Stimulated activated CD8-positive, alpha-beta memory T cell treated with anti-CD3 and anti-CD28 coated beads, Interleukin-15, amount 100 ng/mL, for 24 hours (primary cell): Measurements from ENCODE around the gene FAM222B.
"Not testable (repeated sequence)": the region's sequence is repeated elsewhere in the genome, so short reads cannot be mapped to it uniquely, and the experiment has no call there.

Source experiments
- DNase-seq: peaks from one replicate; pipeline ENCODE4 v3.0.0-alpha.2; 2020; ENCODE audit warnings: low read depth

FAM222B gene

DNA sequence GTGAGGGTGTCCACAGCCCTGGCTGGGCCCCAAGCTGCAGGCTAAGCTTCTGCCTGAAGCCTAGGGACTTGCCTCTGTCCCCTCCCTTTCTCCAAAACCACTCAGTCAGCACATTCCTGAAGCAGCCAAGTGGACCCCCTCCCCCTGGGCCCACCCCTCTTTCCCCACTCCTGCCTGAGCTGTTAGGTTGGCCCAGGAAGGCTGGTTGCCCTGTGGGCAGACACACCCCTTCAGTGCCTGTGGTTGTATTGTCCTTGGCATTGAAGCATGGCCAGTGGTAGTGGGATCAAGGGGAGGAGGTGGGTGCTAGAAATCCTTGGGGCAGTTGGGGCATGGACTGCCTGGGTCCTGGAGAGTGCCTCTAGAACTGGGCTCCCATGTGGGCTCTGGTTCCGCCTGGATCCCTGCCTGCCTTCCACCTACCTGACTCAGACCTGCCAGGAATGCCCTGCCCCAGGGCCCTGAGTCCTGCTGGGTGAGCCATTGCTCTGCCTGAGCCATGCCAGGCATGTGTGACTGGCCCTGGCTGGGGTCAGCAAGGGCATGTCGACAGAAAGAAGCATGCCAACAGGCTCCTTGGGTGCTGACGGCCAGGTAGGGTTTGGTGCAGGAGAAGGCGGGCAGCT lies 96.7 kb downstream of the FAM222B start:
- no peak for DNase-seq

- no peak for DNase-seq
These were observed 97.4 kb downstream of the FAM222B start for GRCh38 chr17:28744972-28745785.

DNA sequence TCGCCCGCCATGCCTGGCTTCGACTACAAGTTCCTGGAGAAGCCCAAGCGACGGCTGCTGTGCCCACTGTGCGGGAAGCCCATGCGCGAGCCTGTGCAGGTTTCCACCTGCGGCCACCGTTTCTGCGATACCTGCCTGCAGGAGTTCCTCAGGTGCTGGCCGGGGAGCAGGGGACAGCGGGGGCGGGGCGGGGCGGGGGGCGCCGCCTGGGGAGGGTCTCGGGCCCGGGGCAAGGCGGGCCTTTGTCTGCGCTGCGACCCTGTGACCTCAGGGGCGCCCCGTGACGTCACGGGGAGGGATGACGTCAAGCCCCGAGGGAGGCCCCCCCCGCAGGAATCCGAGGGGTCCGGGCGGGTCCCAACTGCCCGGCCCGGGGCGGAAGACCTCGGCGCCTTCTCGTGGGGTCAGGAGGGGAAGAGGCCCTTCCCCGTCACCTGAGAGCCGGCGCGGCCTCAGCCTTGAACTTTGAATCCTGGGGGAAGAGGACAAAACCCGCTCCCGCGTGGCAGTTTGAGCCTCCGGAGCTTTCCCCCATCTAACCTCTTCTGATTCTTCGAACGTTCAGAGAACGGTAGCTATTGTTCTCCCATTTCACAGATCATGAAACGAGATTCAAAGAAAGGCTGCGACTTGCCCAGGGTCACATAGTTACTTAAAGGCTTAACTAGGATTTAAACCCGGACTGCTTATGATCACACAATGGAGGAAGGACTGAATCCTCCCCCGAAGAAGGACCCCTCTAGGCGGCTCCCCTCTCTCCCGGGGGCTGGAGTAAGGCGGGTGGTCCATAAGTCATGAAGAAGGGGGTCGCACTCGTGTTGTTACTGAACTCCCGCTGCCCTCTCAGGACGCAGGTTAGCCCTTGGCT lies 98.3 kb downstream of the FAM222B start:
- DNase-seq = peak; percentile 60

DNA sequence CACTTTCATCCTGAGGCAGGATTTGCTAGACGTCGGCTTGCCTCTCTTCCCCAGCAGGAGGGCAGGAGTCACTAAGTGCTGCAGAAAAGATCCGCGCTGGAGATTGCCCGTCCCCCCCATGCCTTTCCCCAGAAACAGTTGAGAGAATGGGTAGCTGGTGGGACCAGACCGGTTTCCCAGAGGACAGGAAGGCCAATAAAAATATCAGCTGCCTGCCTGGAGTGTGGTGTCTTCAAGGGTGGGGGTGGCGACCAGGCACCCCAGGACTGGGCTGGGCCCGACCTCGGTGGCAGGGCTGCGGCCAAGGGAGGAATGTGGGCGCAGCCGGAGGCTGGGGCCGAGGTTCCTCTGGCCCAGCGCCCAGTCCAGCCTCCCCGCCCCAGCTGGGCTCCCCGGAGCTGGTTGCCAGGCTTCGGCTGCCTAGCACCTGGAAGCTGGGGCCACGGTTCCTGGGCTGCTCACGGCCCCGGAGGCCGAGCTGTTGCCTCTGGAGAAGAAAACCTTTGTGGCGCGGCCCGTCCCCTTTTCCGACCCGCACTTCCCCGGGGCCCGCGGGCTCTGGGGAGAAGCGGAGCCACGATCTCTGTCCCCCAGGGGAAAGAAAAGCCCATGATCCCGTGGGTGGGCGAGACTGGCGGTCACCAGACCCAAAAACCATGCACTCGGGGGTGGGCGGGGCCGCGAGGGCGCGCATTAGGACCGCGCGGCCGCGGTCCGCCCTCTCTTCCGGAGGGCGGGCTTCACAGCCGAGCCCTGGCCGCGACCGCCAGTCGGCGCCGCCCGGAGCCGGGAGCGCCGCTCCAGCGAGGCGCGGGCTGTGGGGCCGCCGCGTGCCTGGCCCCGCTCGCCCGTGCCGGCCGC lies 99.1 kb downstream of the FAM222B start, which contains the start of gene TRAF4:
TRAF4 (plus strand) TSS at position 769 of the 861 bp plus-strand sequence. CDS start 102 bp downstream, outside the sequence.
- DNase-seq = peak; percentile 56

- DNase-seq = no peak
These were observed 100.9 kb downstream of the FAM222B start for GRCh38 chr17:28741358-28742349.

DNA sequence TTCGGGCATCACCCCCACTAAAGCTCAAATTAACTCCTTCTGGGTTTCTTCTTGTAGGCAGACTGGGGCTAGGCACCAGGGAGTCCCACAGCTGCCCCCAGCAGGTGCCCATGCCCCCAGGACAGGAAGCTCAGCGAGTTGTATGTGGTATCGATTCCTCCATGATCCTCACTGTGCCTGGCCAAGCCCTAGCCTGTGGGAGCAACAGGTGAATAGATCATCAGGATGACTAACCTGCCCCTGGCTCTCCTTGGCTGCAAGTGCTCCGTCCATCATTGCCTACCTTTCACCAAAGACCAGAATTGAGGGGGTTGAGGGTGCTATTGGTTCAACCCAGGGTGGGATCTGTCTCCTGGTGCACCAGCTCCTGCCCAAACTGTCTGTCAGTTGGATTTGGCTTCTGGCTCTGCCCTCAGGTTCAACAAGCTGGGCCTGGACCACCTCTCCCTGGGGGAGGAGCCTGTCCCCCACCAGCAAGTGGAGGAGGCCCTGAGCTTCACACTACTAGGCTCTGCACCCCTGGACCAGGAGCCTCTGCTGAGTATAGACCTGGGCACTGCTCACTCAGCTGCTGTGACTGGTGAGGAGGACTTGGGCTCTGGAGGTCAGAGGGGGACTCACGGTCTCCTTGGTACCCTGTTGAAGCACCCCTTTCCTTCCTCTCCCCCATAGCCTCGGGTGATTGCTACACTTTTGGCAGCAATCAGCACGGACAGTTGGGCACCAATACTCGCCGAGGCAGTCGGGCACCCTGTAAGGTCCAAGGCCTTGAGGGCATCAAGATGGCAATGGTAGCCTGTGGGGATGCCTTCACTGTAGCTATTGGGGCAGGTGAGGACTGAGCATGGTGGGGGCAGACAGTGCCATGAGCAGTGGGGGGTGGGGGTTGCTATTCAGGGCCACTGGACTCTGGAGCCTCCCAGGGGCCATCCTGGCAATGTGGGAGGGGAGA lies 101.9 kb downstream of the FAM222B start:
- DNase-seq = no peak

GRCh38 chr17:28738680-28739384 lies 103.8 kb downstream of the FAM222B start:
- DNase-seq = no peak

- DNase-seq = no peak
These were observed 104.6 kb downstream of the FAM222B start for GRCh38 chr17:28737770-28738679.

GRCh38 chr17:28737316-28737715 lies 105.3 kb downstream of the FAM222B start:
- DNase-seq = no peak

DNA sequence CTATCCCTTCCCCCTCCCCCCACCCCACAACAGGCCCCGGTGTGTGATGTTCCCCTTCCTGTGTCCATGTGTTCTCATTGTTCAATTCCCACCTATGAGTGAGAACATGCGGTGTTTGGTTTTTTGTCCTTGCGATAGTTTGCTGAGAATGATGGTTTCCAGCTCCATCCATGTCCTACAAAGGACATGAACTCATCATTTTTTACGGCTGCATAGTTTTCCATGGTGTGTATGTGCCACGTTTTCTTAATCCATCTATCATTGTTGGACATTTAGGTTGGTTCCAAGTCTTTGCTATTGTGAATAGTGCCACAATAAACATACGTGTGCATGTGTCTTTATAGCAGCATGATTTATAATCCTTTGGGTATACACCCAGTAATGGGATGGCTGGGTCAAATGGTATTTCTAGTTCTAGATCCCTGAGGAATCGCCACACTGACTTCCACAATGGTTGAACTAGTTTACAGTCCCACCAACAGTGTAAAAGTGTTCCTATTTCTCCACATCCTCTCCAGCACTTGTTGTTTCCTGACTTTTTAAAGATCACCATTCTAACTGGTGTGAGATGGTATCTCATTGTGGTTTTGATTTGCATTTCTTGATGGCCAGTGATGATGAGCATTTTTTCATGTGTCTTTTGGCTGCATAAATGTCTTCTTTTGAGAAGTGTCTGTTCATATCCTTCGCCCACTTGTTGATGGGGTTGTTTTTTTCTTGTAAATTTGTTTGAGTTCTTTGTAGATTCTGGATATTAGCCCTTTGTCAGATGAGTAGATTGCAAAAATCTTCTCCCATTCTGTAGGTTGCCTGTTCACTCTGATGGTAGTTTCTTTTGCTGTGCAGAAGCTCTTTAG lies 106.4 kb downstream of the FAM222B start:
- DNase-seq = not testable (repeated sequence)

GRCh38 chr17:28735242-28735722 lies 107.3 kb downstream of the FAM222B start:
- no peak for DNase-seq

DNA sequence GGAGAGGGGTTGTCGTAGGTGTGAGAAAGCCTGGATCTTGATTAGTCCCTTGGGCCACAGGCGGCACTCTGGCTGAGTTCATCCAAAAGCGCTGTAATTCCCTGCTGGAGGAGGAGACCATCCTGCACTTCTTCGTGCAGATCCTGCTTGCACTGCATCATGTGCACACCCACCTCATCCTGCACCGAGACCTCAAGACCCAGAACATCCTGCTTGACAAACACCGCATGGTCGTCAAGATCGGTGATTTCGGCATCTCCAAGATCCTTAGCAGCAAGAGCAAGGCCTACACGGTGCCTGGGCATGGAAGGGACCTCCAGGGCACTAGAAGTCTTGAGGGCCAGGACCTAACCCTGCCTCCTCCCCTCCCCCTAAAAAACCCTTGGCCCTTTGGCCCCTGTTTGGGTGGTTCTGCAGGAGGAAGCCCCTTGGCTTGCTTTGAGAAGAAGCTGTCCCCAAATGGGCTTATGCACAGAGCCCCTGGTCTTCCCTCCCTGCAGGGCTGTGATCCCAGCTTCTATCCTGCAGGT lies 107.8 kb downstream of the FAM222B start:
- no peak for DNase-seq

DNA sequence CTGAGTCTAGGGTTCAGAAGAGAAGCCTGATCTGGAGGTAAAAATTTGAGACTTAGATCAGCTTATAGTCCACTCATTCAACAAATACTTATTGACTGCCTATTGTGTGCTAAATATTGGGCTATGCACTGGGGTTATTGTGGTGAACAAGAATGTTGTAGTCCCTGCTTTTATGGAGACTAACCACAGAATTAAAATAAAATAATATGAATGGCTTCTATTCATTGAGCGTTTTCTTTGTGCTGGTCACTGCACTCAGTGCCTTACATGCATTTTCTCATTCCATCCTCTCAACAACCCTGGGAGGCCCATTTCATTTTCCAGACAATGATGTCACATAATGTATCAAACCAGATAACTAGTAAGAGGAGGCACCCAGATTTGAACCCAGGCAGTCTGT lies 109.2 kb downstream of the FAM222B start:
- no peak for DNase-seq

DNA sequence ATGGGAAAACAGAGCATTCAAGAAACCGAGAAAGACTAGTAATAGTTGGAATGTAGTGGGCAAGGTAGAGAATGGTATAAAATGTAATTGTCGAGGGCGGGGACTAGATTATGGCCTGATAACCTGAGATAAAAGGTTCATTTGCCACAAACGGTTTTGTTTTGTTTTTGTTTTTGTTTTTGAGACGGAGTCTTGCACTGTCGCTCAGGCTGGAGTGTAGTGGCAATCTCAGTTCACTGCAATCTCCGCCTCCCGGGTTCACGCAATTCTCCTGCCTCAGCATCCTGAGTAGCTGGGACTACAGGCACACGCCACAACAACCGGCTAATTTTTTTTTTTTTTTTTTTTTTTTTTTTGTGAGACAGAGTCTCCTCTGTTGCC lies 112.7 kb downstream of the FAM222B start:
- DNase-seq = no peak

- peak; percentile 96 for DNase-seq
These were observed 114.0 kb downstream of the FAM222B start, which contains the start of gene NEK8 for GRCh38 chr17:28728364-28729200. NEK8 (plus strand) TSS chr17:28728788; CDS start chr17:28728814, 26 bp downstream.
